GM23338 (cell line): ENCODE results near the gene ANKRD44. TPM values are rescaled to one million over a fixed set of nuclear protein-coding genes. Genes with fewer than 3 reads are reported as not detected.

ENCODE experiments used
- ATAC-seq: fragments of 200-7000 bp; cut with Tn5 transposase; 3 replicates; pipeline ENCODE4 v1.9.1; 2020
- DNase-seq: peaks from one replicate; pipeline ENCODE4 v3.0.0-alpha.2; 2015; ENCODE audit warnings: low spot score
- H2AFZ ChIP-seq: fragments of 200-600 bp; sonication (generic); 2 replicates; pipeline ENCODE4 v1.8.0; 2016; ENCODE audit warnings: antibody characterized with exemption, mild to moderate bottlenecking, moderate library complexity
- H3F3A ChIP-seq: fragments of 200-600 bp; sonication (generic); replicated peaks from 2 replicates; pipeline ENCODE4 v1.8.0; 2017; ENCODE audit warnings: antibody characterized with exemption, mixed run types, low read depth
- H3K27ac ChIP-seq: fragments of 200-600 bp; sonication (generic); 2 replicates; pipeline ENCODE4 v1.6.1; 2016; ENCODE audit warnings: low read depth
- H3K27me3 ChIP-seq: fragments of 200-600 bp; sonication (generic); 2 replicates; pipeline ENCODE4 v1.8.0; 2016; ENCODE audit warnings: mild to moderate bottlenecking, mixed run types, moderate library complexity; ENCODE audit not compliant: insufficient read depth
- H3K36me3 ChIP-seq: fragments of 200-600 bp; sonication (generic); 2 replicates; pipeline ENCODE4 v1.8.0; 2016; ENCODE audit warnings: mild to moderate bottlenecking; ENCODE audit not compliant: insufficient read depth
- H3K4me1 ChIP-seq: fragments of 200-600 bp; sonication (generic); 2 replicates; pipeline ENCODE4 v1.8.0; 2016; ENCODE audit warnings: mild to moderate bottlenecking, moderate library complexity; ENCODE audit not compliant: insufficient read depth
- H3K4me2 ChIP-seq: fragments of 200-600 bp; sonication (generic); 2 replicates; pipeline ENCODE4 v1.7.1; 2017; ENCODE audit warnings: mixed run types
- H3K4me3 ChIP-seq: fragments of 200-600 bp; sonication (generic); 2 replicates; pipeline ENCODE4 v1.6.1; 2016; ENCODE audit warnings: mixed run types
- H3K79me2 ChIP-seq: fragments of 200-600 bp; sonication (generic); replicated peaks from 2 replicates; pipeline ENCODE4 v1.8.0; 2017; ENCODE audit warnings: mild to moderate bottlenecking; ENCODE audit not compliant: insufficient read depth
- H3K9me2 ChIP-seq: fragments of 200-600 bp; sonication (generic); 2 replicates; pipeline ENCODE4 v1.8.0; 2017; ENCODE audit not compliant: insufficient read depth
- H4K20me1 ChIP-seq: fragments of 200-600 bp; sonication (generic); replicated peaks from 2 replicates; pipeline ENCODE4 v1.8.0; 2017; ENCODE audit warnings: mild to moderate bottlenecking; ENCODE audit not compliant: insufficient read depth
- H3K27ac Mint-ChIP-seq: 2 replicates; pipeline ENCODE4 v1.8.0; 2020; ENCODE audit warnings: inconsistent platforms, mild to moderate bottlenecking, moderate library complexity, mixed read lengths
- H3K27me3 Mint-ChIP-seq: 3 replicates; pipeline ENCODE4 v1.8.0; 2022; ENCODE audit warnings: low read depth, mild to moderate bottlenecking, moderate library complexity, mixed read lengths, inconsistent platforms; ENCODE audit not compliant: insufficient read depth, poor library complexity
- H3K36me3 Mint-ChIP-seq: 3 replicates; pipeline ENCODE4 v1.8.0; 2021; ENCODE audit warnings: low read depth, mild to moderate bottlenecking, inconsistent platforms, moderate library complexity, mixed read lengths
- H3K4me1 Mint-ChIP-seq: 3 replicates; pipeline ENCODE4 v1.8.0; 2020; ENCODE audit warnings: mild to moderate bottlenecking, inconsistent platforms, mixed read lengths
- H3K4me3 Mint-ChIP-seq: 3 replicates; pipeline ENCODE4 v1.8.0; 2021; ENCODE audit warnings: moderate library complexity, mild to moderate bottlenecking, inconsistent platforms, mixed read lengths
- H3K9me3 Mint-ChIP-seq: 3 replicates; pipeline ENCODE4 v1.8.0; 2020; ENCODE audit warnings: moderate library complexity, mild to moderate bottlenecking, inconsistent platforms, mixed read lengths
- CTCF ChIP-seq, 2 experiments: fragments of 200-600 bp in 1 of 2; sonication (generic) in 1 of 2; conservative IDR thresholded peaks; 2 replicates each; pipeline versions ENCODE4 v1.5.1 to v1.6.1; 2016 to 2017; ENCODE audit warnings: antibody characterized with exemption in 2 of 2, low read depth in 2 of 2, mild to moderate bottlenecking in 2 of 2, moderate library complexity in 1 of 2
- ETS1 ChIP-seq: IDR thresholded peaks from 2 replicates; pipeline ENCODE4 v1.6.1; 2016; ENCODE audit warnings: antibody characterized with exemption
- EZH2 ChIP-seq: fragments of 200-600 bp; sonication (generic); IDR thresholded peaks from one replicate; pipeline ENCODE4 v1.8.0; 2017; ENCODE audit warnings: antibody characterized with exemption, mild to moderate bottlenecking, low read depth; ENCODE audit not compliant: unreplicated experiment
- EZH2phosphoT487 ChIP-seq: fragments of 200-600 bp; sonication (generic); IDR thresholded peaks from one replicate; pipeline ENCODE4 v1.8.1; 2018; ENCODE audit warnings: antibody characterized with exemption; ENCODE audit not compliant: unreplicated experiment
- JUNB ChIP-seq: IDR thresholded peaks from one replicate; pipeline ENCODE4 v1.6.1; 2016; ENCODE audit warnings: antibody characterized with exemption; ENCODE audit not compliant: unreplicated experiment
- NANOG ChIP-seq: IDR thresholded peaks from 2 replicates; pipeline ENCODE4 v1.6.1; 2016; ENCODE audit warnings: antibody characterized with exemption, borderline replicate concordance
- POLR2AphosphoS5 ChIP-seq: IDR thresholded peaks from 2 replicates; pipeline ENCODE4 v1.6.1; 2016; ENCODE audit warnings: antibody characterized with exemption, low read depth
- REST ChIP-seq: IDR thresholded peaks from one replicate; pipeline ENCODE4 v1.6.1; 2018; ENCODE audit warnings: antibody characterized with exemption; ENCODE audit not compliant: unreplicated experiment
- STAT1 ChIP-seq: IDR thresholded peaks from one replicate; pipeline ENCODE4 v1.6.1; 2016; ENCODE audit warnings: antibody characterized with exemption; ENCODE audit not compliant: unreplicated experiment
- ZNF114 ChIP-seq: fragments of 250-450 bp; sonication (Bioruptor Pico); IDR thresholded peaks from 2 replicates; pipeline ENCODE4 v1.5.0; 2020; ENCODE audit warnings: mild to moderate bottlenecking, moderate library complexity
- ZNF331 ChIP-seq: fragments of 250-450 bp; sonication (Bioruptor Pico); IDR thresholded peaks from 2 replicates; pipeline ENCODE4 v1.5.0; 2020; ENCODE audit warnings: low read depth, mild to moderate bottlenecking, moderate library complexity
- ZNF462 ChIP-seq: fragments of 250-450 bp; sonication (Bioruptor Pico); IDR thresholded peaks from 2 replicates; pipeline ENCODE4 v1.5.0; 2020; ENCODE audit warnings: mild to moderate bottlenecking, moderate library complexity
- polyA plus RNA-seq: library from polyadenylated mRNA; unstranded; fragments of >200 nt; fragmentation: Nextera tagmentation; extraction: Ambion mirVana; gene quantifications from 2 replicates; pipeline ENCODE4 v1.2.1, GENCODE V29; 2016
- total RNA-seq: library from RNA; depleted of rRNA; stranded (reverse); fragments of >200 nt; shearing (Covaris generic); gene quantifications from 2 replicates; pipeline ENCODE4 v1.2.3, GENCODE V29; 2014

Gene ANKRD44
- total and polyA plus RNA-seq, 2 experiments from 2014 or later = 0.44 to 0.56 TPM

- H3K4me2 ChIP-seq = no peak overlapping the region
- no peak overlapping the region for H3K4me3 ChIP-seq
- H3K27ac ChIP-seq = no peak overlapping the region
- no peaks in the 10 kb centered on the region for H3K27me3 ChIP-seq
- H2AFZ ChIP-seq = no peak overlapping the region
- TF ChIP-seq ZNF331 (CRISPR knock-in tag) = no peak
- no peak for TF ChIP-seq POLR2AphosphoS5
- no peak for TF ChIP-seq ZNF114
- TF ChIP-seq NANOG = no peak
- no peak for TF ChIP-seq CTCF (conservative IDR thresholded peaks at IDR 0.05; ENCODE audit: low read depth in 2 of 2)
- no peak for TF ChIP-seq ETS1
- no peak for TF ChIP-seq STAT1
- TF ChIP-seq ZNF462 (CRISPR knock-in tag) = no peak
- TF ChIP-seq REST = no peak
- no peak for TF ChIP-seq JUNB
- no peak for TF ChIP-seq EZH2phosphoT487
- no peak for TF ChIP-seq EZH2
- Mint-ChIP-seq H3K4me3 (no peak overlapping the region), H3K9me3 (no peaks in the 10 kb centered on the region), H3K27me3 (peaks cover 1% of the 10 kb centered on the region), H3K36me3 (no peaks in the 10 kb centered on the region), H3K4me1 (peaks cover 6% of the 10 kb centered on the region; the same call in 2 of the 3 replicates), H3K27ac (no peak overlapping the region)
- no peaks in the 10 kb centered on the region for H4K20me1 ChIP-seq
- ATAC-seq = no peak
- DNase-seq = no peak
- H3K79me2 ChIP-seq = no peaks in the 10 kb centered on the region
- H3K36me3 ChIP-seq = no peaks in the 10 kb centered on the region
- H3F3A ChIP-seq = no peaks in the 10 kb centered on the region
- no peaks in the 10 kb centered on the region for H3K9me2 ChIP-seq
- H3K4me1 ChIP-seq = no peaks in the 10 kb centered on the region
Measured at GRCh38 chr2:197152451-197153228, 157.9 kb downstream of the ANKRD44 start.
